Type B pancreatic cell (in vitro differentiated cells): Measurements from ENCODE around the gene NGFR. TPM values are rescaled to one million over a fixed set of nuclear protein-coding genes. Genes with fewer than 3 reads are reported as not detected.

Experiments used
- DNase-seq: peaks from one replicate; pipeline ENCODE4 v3.0.0; 2021; ENCODE audit warnings: mixed read lengths; ENCODE audit not compliant: unreplicated experiment; ENCODE audit errors: extremely low spot score
- H3K27ac Mint-ChIP-seq: 2 replicates; pipeline ENCODE4 v1.8.0; 2021; ENCODE audit warnings: mild to moderate bottlenecking, mixed read lengths
- H3K27me3 Mint-ChIP-seq: 2 replicates; pipeline ENCODE4 v1.8.0; 2021; ENCODE audit warnings: mixed read lengths
- H3K36me3 Mint-ChIP-seq: 2 replicates; pipeline ENCODE4 v1.8.0; 2021; ENCODE audit warnings: mixed read lengths
- H3K4me1 Mint-ChIP-seq: one replicate; pipeline ENCODE4 v1.8.0; 2021; ENCODE audit warnings: mixed read lengths; ENCODE audit not compliant: unreplicated experiment
- H3K4me3 Mint-ChIP-seq: 2 replicates; pipeline ENCODE4 v1.8.0; 2021; ENCODE audit warnings: mild to moderate bottlenecking, mixed read lengths
- H3K9me3 Mint-ChIP-seq: 2 replicates; pipeline ENCODE4 v1.8.0; 2021; ENCODE audit warnings: mixed read lengths
- total RNA-seq: library from RNA; stranded (reverse); gene quantifications from 2 replicates; pipeline ENCODE4 v1.2.1, GENCODE V29; 2021; ENCODE audit warnings: low replicate concordance
- TF ChIP-seq, protein P1 (sequence below): fragments of 200-600 bp; sonication (generic); conservative IDR thresholded peaks from 2 replicates; pipeline ENCODE4 v1.5.0; 2021; ENCODE audit warnings: antibody characterized with exemption, mild to moderate bottlenecking

NGFR gene
- total RNA-seq, 1 donor from 2014 or later: 41.3 TPM

- TF ChIP-seq, protein P1, sequence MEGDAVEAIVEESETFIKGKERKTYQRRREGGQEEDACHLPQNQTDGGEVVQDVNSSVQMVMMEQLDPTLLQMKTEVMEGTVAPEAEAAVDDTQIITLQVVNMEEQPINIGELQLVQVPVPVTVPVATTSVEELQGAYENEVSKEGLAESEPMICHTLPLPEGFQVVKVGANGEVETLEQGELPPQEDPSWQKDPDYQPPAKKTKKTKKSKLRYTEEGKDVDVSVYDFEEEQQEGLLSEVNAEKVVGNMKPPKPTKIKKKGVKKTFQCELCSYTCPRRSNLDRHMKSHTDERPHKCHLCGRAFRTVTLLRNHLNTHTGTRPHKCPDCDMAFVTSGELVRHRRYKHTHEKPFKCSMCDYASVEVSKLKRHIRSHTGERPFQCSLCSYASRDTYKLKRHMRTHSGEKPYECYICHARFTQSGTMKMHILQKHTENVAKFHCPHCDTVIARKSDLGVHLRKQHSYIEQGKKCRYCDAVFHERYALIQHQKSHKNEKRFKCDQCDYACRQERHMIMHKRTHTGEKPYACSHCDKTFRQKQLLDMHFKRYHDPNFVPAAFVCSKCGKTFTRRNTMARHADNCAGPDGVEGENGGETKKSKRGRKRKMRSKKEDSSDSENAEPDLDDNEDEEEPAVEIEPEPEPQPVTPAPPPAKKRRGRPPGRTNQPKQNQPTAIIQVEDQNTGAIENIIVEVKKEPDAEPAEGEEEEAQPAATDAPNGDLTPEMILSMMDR: no peak
- Mint-ChIP-seq H3K9me3 (no peaks in the 10 kb centered on the region), H3K27ac (no peak overlapping the region)
Measured at GRCh38 chr17:49491192-49491769, 3.8 kb upstream of the NGFR start.

GRCh38 chr17:49494399-49494985, 601 bp upstream of the NGFR start:
- DNase-seq: no peak
- H3K27ac Mint-ChIP-seq: no peak overlapping the region
- H3K27me3 Mint-ChIP-seq: peaks cover 76% of the 10 kb centered on the region
- no peaks in the 10 kb centered on the region for H3K9me3 Mint-ChIP-seq
- H3K36me3 Mint-ChIP-seq: no peaks in the 10 kb centered on the region
- peaks cover 22% of the 10 kb centered on the region for H3K4me1 Mint-ChIP-seq
- TF ChIP-seq, protein P1: no peak
- H3K4me3 Mint-ChIP-seq: peak overlapping the region; percentile 76

More at GRCh38 chr17:49491192-49491769, 3.8 kb upstream of the NGFR start:
- H3K36me3 Mint-ChIP-seq: no peaks in the 10 kb centered on the region
- H3K4me3 Mint-ChIP-seq: no peak overlapping the region
- H3K4me1 Mint-ChIP-seq: peaks cover 28% of the 10 kb centered on the region
- no peak for DNase-seq
- peaks cover 67% of the 10 kb centered on the region for H3K27me3 Mint-ChIP-seq

DNA sequence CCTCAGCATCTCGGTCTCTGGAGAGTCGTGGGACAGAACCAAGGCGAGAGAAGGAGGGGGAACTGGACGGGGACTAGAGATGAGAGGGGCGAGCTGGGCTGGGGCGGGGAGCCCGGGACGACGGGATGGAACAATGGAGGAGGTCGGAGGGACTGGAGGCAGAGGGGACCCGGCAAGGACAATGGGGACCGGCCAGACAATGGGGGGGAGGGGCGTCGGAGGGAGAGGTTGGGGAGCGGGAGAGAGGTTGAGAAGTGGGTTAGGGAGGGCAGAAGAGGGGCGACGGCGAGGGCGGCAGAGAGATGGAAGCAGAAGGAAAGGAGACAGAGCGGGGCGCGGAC, 719 bp downstream of the NGFR start:
- H3K4me1 Mint-ChIP-seq: peaks cover 20% of the 10 kb centered on the region
- no peak overlapping the region for H3K27ac Mint-ChIP-seq

GRCh38 chr17:49496183-49496866, 1.2 kb downstream of the NGFR start:
- DNase-seq: peak; percentile 91

More for the DNA sequence above, 719 bp downstream of the NGFR start:
- H3K4me3 Mint-ChIP-seq: peak overlapping the region; percentile 85
- DNase-seq: no peak
- TF ChIP-seq, protein P1: no peak
- H3K27me3 Mint-ChIP-seq: peaks cover 78% of the 10 kb centered on the region
- H3K9me3 Mint-ChIP-seq: no peaks in the 10 kb centered on the region
- H3K36me3 Mint-ChIP-seq: no peaks in the 10 kb centered on the region

GRCh38 chr17:49496867-49497147, 1.7 kb downstream of the NGFR start:
- no peaks in the 10 kb centered on the region for H3K36me3 Mint-ChIP-seq
- DNase-seq: no peak
- no peaks in the 10 kb centered on the region for H3K9me3 Mint-ChIP-seq
- H3K27ac Mint-ChIP-seq: no peak overlapping the region
- peak overlapping the region; percentile 85 for H3K4me3 Mint-ChIP-seq
- TF ChIP-seq, protein P1: no peak
- peaks cover 72% of the 10 kb centered on the region for H3K27me3 Mint-ChIP-seq
- H3K4me1 Mint-ChIP-seq: peaks cover 17% of the 10 kb centered on the region

More at GRCh38 chr17:49496183-49496866, 1.2 kb downstream of the NGFR start:
- H3K9me3 Mint-ChIP-seq: no peaks in the 10 kb centered on the region
- H3K27ac Mint-ChIP-seq: no peak overlapping the region
- no peaks in the 10 kb centered on the region for H3K36me3 Mint-ChIP-seq
- peak overlapping the region; percentile 85 for H3K4me3 Mint-ChIP-seq
- TF ChIP-seq, protein P1: peak; percentile 96
- H3K27me3 Mint-ChIP-seq: peaks cover 75% of the 10 kb centered on the region
- H3K4me1 Mint-ChIP-seq: peaks cover 17% of the 10 kb centered on the region
